Stimulated activated CD4-positive, alpha-beta T cell treated with anti-CD3 and anti-CD28 coated beads, Interleukin-2, amount 100 ng/mL, for 24 hours (primary cell): ENCODE results near the gene TM9SF4.
"Not testable (repeated sequence)": the region's sequence is repeated elsewhere in the genome, so short reads cannot be mapped to it uniquely, and the experiment has no call there.

ENCODE experiments used
- DNase-seq, 2 donors: peaks; one replicate each; pipeline ENCODE4 v3.0.0-alpha.2; 2020

Gene TM9SF4

GRCh38 chr20:32158943-32159660, 49.6 kb downstream of the TM9SF4 start:
- no peak for DNase-seq

GRCh38 chr20:32159766-32160221, 50.3 kb downstream of the TM9SF4 start:
- DNase-seq: no peak

DNA sequence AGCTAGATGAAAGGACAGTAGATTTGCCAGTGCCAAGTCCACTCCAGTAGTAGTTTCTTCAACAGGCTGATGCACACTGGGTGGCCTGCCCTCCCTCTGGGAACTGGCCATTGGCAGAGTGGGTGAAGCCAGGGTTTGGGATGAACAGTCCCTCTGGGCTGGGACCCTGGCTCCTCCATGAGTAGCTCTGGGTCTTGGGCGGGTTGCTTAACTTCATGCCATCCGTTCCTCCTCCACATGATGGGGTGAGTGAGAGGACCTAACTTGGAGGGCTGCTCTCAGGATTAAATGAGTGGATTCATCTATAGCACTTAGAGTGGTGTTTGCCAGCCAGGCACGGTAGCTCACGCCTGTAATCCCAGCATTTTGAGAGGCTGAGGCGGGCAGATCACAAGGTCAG, 50.8 kb downstream of the TM9SF4 start:
- no peak for DNase-seq

DNA sequence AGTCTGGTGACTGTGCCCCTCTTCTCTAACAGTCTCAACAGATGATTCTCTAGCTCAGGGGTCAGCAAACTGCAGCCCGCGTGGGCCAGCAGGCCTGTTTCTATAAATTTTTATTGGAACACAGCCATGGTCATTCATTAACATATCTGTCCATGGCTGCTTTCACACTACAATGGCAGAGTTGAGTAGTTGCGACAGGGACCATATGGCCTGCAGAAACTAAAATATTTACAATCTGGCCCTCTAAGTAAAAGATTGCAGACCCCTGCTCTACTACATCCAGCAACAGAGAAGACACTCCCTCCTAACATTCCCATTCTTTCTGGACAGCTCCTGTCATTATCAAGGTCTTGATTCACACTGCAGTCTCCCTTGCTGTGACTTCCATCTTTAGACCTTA, 52.8 kb downstream of the TM9SF4 start:
- DNase-seq: no peak

GRCh38 chr20:32163951-32164350, 54.4 kb downstream of the TM9SF4 start:
- no peak for DNase-seq

DNA sequence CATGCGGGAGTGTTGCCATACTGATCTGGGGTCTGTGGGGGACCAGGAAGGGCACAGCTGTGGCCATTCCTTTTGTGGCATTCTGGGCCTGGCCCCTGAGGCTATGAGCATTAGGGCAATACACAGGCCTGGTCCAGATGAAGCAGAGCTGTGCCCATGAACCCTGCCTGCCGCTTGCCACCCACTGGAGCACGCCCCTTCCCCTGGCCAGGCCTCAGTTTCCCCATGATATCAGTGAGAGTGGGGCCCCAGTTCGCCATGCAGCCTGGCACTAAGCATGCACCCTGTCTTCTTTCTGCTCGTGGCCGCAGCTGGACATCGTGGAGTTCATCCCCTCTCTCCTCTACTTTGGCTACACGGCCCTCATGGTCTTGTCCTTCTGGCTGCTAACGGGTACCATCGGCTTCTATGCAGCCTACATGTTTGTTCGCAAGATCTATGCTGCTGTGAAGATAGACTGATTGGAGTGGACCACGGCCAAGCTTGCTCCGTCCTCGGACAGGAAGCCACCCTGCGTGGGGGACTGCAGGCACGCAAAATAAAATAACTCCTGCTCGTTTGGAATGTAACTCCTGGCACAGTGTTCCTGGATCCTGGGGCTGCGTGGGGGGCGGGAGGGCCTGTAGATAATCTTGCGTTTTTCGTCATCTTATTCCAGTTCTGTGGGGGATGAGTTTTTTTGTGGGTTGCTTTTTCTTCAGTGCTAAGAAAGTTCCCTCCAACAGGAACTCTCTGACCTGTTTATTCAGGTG, 55.6 kb downstream of the TM9SF4 start:
- no peak for DNase-seq

DNA sequence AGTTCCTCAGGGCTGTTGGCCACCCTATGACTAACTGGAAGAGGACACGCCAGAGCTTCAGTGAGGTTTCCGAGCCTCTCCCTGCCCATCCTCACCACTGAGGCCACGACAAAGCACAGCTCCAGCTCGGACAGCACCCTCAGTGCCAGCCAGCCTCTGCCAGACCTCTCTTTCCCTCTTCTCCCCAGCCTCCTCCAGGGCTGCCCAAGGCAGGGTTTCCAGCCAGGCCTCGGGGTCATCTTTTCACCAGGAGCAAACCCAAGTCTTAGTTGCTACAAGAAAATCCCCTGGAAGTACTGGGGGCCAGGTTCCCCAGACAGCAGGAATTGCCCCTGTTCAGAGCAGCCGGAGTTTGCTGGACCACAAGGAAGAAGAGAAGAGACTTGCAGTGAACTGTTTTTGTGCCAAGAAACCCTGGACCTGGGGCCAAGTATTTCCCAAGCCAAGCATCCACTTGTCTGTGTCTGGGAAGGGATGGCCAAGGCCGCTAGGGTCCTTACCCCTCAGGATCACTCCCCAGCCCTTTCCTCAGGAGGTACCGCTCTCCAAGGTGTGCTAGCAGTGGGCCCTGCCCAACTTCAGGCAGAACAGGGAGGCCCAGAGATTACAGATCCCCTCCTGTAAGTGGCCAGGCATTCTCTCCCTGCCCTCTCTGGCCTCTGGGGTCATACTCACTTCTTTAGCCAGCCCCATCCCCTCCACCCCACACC, 56.5 kb downstream of the TM9SF4 start:
- no peak for DNase-seq

- DNase-seq: no peak
These were observed 58.0 kb downstream of the TM9SF4 start for GRCh38 chr20:32167552-32167951.

DNA sequence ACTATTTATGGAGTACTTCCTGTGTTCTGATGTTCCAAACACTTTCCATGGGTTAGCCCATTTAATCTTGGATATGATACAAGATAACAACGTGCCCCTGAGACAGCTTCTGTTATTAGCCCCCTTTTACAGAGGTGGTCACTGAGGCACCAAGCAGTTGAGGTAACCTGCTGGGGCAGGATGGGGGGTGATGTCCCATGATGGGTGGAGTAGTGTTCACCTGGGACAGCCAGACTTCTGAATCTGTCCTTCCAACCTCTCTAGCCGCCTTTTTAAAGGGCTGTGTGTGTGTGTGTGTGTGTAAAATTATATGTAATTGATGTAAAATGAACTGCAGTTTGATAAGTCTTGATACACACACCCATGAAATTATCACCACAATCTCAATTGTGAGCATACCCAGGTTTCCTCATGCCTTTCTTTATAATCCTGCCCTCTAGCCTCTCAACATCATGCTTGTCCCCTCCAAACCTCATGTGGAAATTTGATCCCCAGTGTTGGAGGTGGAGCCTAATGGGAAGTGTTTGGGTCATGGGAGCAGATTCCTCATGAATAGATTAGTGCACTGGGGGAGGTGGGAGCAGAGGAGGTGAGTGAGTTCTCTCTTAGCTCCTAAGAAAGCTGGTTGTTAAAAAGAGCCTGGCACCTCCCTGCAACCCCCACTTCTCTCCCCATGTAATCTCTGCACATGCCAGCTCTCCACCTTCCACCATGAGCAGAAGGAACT, 58.8 kb downstream of the TM9SF4 start:
- DNase-seq: no peak

GRCh38 chr20:32177696-32178095, 68.2 kb downstream of the TM9SF4 start:
- DNase-seq: not testable (repeated sequence)

DNA sequence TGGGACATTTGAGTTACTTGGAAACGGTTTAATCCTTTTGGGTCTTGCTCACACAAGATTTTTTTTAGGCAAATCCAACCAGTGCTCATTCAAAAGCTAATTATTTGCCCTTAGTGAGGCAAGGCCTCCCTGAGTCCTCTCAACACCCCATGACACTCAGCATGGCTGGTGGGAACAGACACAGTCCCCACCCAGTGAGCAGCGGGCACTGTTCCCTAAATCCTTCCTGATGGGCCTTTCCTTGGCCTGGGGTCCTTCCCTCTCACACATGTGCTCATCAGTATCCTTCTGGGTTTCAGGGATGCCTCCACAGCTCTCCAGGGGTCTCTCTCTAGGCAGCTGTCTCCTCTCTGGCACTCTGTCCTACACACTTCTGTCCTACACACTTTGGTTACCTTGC, 70.0 kb downstream of the TM9SF4 start:
- DNase-seq: no peak

DNA sequence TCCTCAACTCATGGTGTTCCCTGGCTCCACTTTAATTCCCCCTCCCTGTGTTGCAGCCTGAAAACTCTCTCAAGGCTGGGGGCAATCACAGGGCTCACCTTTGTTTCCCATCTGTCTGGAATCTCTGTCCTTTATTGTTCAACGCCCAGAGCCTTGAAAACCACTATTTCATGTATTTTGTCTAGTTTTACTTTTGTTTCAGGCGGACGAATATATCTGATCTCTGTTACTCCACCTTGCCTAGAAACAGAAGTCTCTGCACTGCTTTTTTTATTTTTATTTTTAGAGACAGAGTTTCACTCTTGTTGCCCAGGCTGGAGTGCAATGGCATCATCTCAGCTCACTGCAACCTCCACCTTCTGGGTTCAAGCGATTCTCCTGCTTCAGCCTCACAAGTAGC, 70.4 kb downstream of the TM9SF4 start:
- no peak for DNase-seq

DNA sequence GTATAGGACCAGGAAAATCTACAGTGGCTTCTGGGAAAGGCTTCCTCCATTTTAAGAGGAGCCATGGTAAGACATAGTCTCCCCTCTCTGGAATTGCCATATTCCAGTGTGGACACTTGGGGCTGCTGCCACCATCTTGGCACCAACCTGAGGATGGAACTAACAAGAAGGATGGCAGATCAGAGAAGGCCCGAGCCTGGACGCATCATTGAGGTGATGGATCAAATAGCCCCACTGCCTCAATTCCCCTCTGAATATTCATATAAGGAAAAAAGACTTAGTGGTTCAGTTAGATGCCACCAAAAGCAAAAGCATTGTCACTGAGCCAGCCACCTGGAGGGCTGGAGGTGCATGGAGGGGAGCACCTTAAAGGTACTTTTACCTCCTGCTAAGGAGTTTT, 72.1 kb downstream of the TM9SF4 start:
- DNase-seq: no peak

DNA sequence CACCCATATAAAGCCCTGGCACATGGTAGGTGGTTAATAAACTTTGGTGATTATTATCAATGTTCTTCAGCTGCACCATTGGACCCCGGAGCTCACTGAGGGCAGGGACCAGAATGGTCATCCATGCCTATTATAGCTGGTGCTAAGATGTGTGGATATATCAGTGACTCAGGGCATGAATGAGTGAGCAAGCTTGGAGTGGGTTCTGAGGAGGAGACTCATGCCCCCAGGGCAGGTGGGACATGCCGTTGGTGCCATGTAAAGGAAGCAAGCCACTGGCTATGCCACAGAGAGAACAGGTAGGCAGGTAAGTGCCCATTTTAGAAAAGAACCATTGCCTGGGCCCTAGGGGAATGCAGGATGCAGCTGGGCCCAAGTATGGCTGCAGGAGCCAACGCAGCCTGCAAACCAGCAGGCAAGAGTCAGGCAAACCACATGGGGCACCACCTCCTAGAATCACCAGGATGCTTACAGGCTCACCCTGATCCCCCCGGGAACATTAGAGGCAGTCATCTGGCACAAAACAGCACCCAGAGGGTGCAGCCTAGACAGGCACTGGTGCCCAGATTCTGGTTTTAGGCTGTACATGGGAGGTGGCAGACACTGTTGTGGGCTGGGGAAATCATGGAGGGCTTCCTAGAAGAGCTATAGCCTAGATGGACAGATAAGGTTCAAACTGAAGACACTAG, 74.6 kb downstream of the TM9SF4 start:
- no peak for DNase-seq

- no peak for DNase-seq
These were observed 75.6 kb downstream of the TM9SF4 start for GRCh38 chr20:32184961-32185603.

DNA sequence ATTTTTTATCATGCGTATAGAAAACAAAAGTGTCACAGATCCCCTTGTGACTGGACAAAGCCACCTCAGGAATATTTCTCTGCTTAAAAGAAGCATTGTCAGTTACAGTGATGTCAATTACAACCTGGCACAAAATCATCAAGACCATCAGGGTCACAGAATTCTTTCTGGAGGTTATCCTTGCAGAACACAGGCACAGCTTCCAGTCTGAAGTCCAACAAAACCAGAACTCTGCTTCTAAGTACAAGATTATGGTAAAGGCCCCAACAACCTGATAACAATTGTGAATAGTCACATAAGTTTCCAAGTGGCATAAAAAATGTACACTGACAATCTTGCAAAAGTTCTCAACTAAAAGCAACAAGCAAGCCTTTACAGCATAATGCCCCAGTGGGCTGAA, 77.0 kb downstream of the TM9SF4 start:
- no peak for DNase-seq

DNA sequence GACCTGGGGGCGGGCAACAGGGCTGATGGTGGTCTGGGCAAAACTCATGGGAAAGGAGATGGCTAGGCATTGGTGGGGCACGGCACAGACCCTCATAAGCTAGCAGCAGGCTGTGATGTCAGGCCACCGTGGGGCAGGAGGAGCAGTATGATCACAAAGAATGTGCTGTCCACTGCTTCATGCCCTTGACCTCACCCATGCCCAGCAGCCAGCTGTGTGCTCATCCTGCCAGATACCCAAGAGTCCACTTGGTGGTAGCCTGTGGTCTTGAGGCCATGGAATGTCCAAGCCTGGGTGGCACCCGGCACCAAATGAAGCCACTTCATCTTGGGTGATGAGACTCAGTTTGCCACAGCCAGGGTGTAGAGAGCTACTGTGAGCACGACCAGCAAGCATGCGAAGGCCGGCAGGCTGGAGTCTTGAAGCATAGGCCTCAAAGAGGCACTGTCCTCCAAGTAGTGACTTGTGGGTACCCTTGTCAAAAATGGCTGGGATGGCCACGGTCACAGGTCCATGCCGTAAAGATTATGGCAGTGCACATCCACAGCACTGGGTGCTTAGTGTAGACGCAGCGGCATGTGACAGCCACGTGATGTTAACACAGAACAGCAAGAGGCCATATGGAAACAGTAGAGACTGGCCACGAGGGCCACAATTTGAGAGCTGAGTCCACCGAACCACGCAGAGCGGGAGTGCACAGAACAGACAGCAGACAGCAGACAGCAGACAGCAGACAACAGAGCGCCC, 79.0 kb downstream of the TM9SF4 start:
- DNase-seq: no peak

DNA sequence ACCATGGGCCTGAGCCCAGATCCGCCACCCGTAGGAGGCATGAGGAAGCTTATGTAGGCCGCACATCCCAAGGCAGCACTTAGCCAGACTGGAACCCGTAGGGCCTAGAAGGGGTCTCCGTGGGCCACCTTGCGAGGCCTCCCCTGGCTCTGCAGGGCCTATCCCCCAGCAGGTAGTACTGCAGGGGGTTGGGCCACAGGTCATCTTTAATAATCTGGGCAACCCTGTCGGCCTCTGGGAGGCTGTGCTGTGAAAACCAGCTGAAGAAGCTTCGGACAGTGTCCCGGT, 79.6 kb downstream of the TM9SF4 start:
- DNase-seq: no peak

GRCh38 chr20:32189691-32190615, 80.4 kb downstream of the TM9SF4 start:
- peak; percentile 49 to 60 for DNase-seq
